GM21529 (cell line): Measurements from ENCODE around the gene ATF7.

Source experiments
- ATAC-seq: cut with Tn5 transposase; IDR thresholded peaks from one replicate; pipeline ENCODE4 v1.9.1; 2021; ENCODE audit not compliant: unreplicated experiment

Gene ATF7

GRCh38 chr12:53504004-53504920 lies 121.9 kb downstream of the ATF7 start:
- no peak for ATAC-seq

GRCh38 chr12:53502983-53503728 lies 123.0 kb downstream of the ATF7 start:
- no peak for ATAC-seq

GRCh38 chr12:53502331-53502730 lies 123.9 kb downstream of the ATF7 start:
- ATAC-seq, result no peak

- no peak for ATAC-seq
Measured at GRCh38 chr12:53501615-53502181, 124.5 kb downstream of the ATF7 start.

GRCh38 chr12:53500776-53501614 lies 125.2 kb downstream of the ATF7 start, which contains the start of gene TARBP2:
TSS of gene TARBP2 (plus strand) at chr12:53501283. CDS start at chr12:53501409, 126 bp downstream.
- peak; percentile 78 for ATAC-seq

- ATAC-seq, result no peak
Measured at GRCh38 chr12:53500142-53500775, 125.9 kb downstream of the ATF7 start.

- ATAC-seq, result no peak
Measured at GRCh38 chr12:53499266-53500141, 126.7 kb downstream of the ATF7 start, which contains the start of gene MAP3K12. TSS of gene MAP3K12 (minus strand) at chr12:53499458. CDS start at chr12:53487391, 12,067 bp downstream.

- no peak for ATAC-seq
Measured at GRCh38 chr12:53498235-53498630, 127.9 kb downstream of the ATF7 start.

GRCh38 chr12:53497461-53497860 lies 128.7 kb downstream of the ATF7 start:
- no peak for ATAC-seq

- ATAC-seq, result no peak
Measured at GRCh38 chr12:53496752-53497032, 129.5 kb downstream of the ATF7 start.

- ATAC-seq, result no peak
Measured at GRCh38 chr12:53495903-53496751, 130.1 kb downstream of the ATF7 start.

- no peak for ATAC-seq
Measured at GRCh38 chr12:53493610-53494391, 132.4 kb downstream of the ATF7 start.

GRCh38 chr12:53492830-53493609 lies 133.2 kb downstream of the ATF7 start:
- peak; percentile 96 for ATAC-seq

- ATAC-seq, result no peak
Measured at GRCh38 chr12:53492188-53492587, 134.0 kb downstream of the ATF7 start.

GRCh38 chr12:53489242-53489864 lies 136.8 kb downstream of the ATF7 start:
- ATAC-seq, result no peak

- ATAC-seq, result no peak
Measured at GRCh38 chr12:53486736-53487487, 139.3 kb downstream of the ATF7 start.
